HEK293 (cell line): ENCODE measurements around the gene SUPT3H.
"Not testable (repeated sequence)": the region's sequence is repeated elsewhere in the genome, so short reads cannot be mapped to it uniquely, and the experiment has no call there.

ENCODE experiments used
- CTCF ChIP-seq: fragments of 450-650 bp; formaldehyde crosslinking; IDR thresholded peaks from 2 replicates; pipeline ENCODE4 v1.5.1; 2016; ENCODE audit warnings: missing biosample characterization, missing genetic modification characterization
- KLF1 ChIP-seq: fragments of 450-650 bp; formaldehyde crosslinking; IDR thresholded peaks from 2 replicates; pipeline ENCODE4 v1.5.1; 2016; ENCODE audit warnings: missing biosample characterization, missing genetic modification characterization
- YY1 ChIP-seq: fragments of 450-650 bp; formaldehyde crosslinking; IDR thresholded peaks from 2 replicates; pipeline ENCODE4 v1.5.1; 2018; ENCODE audit warnings: missing biosample characterization, missing genetic modification characterization
- ZBTB1 ChIP-seq: fragments of 450-650 bp; formaldehyde crosslinking; IDR thresholded peaks from 2 replicates; pipeline ENCODE4 v1.5.1; 2016; ENCODE audit warnings: missing biosample characterization, missing genetic modification characterization
- ZBTB17 ChIP-seq: fragments of 450-650 bp; formaldehyde crosslinking; IDR thresholded peaks from 2 replicates; pipeline ENCODE4 v1.5.1; 2016; ENCODE audit warnings: missing biosample characterization, missing genetic modification characterization
- TF ChIP-seq, protein P1 (sequence below): fragments of 450-650 bp; formaldehyde crosslinking; IDR thresholded peaks from 2 replicates; pipeline ENCODE4 v1.5.1; 2016; ENCODE audit warnings: missing biosample characterization, missing genetic modification characterization

GRCh38 chr6:45062659-45063058 lies 315.1 kb downstream of the SUPT3H start:
- TF ChIP-seq YY1, CTCF, ZBTB17, ZBTB1 (tag by site-specific recombination): not testable (repeated sequence)
- TF ChIP-seq, protein P1, sequence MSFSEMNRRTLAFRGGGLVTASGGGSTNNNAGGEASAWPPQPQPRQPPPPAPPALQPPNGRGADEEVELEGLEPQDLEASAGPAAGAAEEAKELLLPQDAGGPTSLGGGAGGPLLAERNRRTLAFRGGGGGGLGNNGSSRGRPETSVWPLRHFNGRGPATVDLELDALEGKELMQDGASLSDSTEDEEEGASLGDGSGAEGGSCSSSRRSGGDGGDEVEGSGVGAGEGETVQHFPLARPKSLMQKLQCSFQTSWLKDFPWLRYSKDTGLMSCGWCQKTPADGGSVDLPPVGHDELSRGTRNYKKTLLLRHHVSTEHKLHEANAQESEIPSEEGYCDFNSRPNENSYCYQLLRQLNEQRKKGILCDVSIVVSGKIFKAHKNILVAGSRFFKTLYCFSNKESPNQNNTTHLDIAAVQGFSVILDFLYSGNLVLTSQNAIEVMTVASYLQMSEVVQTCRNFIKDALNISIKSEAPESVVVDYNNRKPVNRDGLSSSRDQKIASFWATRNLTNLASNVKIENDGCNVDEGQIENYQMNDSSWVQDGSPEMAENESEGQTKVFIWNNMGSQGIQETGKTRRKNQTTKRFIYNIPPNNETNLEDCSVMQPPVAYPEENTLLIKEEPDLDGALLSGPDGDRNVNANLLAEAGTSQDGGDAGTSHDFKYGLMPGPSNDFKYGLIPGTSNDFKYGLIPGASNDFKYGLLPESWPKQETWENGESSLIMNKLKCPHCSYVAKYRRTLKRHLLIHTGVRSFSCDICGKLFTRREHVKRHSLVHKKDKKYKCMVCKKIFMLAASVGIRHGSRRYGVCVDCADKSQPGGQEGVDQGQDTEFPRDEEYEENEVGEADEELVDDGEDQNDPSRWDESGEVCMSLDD, result not testable (repeated sequence)
- TF ChIP-seq KLF1 (tag by site-specific recombination), result 0 out of 2 replicates have a peak, but pooled peaks have one; percentile 19
